Measurements from ENCODE around the gene HLCS.

DNA sequence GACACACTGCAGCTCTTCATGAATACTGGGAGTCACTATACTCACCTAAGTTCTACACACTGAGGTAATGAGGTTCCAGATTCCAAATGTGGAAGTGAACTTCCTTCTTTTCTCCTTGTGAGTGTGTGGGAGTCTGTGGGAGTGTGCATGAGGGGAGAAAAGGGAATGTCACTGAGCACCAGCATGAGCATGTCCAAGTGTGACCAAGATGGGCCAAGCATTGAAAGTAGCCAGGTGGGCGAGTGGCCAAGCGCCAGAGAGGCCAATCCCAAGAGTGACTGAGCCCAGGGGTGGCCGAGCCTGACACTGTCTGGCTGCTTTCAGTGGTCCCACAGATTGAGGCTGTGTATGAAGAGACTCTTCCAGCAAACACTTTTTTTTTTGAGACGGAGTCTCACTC lies 132.3 kb downstream of the HLCS start:
- TF ChIP-seq RAD21 (IDR thresholded peaks at IDR 0.05; ENCODE audit: low read length), result no peak
- TF ChIP-seq, protein P1, sequence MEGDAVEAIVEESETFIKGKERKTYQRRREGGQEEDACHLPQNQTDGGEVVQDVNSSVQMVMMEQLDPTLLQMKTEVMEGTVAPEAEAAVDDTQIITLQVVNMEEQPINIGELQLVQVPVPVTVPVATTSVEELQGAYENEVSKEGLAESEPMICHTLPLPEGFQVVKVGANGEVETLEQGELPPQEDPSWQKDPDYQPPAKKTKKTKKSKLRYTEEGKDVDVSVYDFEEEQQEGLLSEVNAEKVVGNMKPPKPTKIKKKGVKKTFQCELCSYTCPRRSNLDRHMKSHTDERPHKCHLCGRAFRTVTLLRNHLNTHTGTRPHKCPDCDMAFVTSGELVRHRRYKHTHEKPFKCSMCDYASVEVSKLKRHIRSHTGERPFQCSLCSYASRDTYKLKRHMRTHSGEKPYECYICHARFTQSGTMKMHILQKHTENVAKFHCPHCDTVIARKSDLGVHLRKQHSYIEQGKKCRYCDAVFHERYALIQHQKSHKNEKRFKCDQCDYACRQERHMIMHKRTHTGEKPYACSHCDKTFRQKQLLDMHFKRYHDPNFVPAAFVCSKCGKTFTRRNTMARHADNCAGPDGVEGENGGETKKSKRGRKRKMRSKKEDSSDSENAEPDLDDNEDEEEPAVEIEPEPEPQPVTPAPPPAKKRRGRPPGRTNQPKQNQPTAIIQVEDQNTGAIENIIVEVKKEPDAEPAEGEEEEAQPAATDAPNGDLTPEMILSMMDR (conservative IDR thresholded peaks at IDR 0.05; ENCODE audit: low read depth, low read length), result no peak
- TF ChIP-seq MXI1 (IDR thresholded peaks at IDR 0.05; ENCODE audit: borderline replicate concordance, low read depth, low read length), result no peak
- no peak for TF ChIP-seq POLR2A (IDR thresholded peaks at IDR 0.05; ENCODE audit: low read depth, low read length)
- no peak for TF ChIP-seq BHLHE40 (IDR thresholded peaks at IDR 0.05; ENCODE audit: low read depth, low read length)
- no peak for TF ChIP-seq RCOR1 (IDR thresholded peaks at IDR 0.05; ENCODE audit: insufficient replicate concordance, low read length)
- TF ChIP-seq, protein P2, sequence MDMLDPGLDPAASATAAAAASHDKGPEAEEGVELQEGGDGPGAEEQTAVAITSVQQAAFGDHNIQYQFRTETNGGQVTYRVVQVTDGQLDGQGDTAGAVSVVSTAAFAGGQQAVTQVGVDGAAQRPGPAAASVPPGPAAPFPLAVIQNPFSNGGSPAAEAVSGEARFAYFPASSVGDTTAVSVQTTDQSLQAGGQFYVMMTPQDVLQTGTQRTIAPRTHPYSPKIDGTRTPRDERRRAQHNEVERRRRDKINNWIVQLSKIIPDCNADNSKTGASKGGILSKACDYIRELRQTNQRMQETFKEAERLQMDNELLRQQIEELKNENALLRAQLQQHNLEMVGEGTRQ (IDR thresholded peaks at IDR 0.05; ENCODE audit: low read depth, low read length), result no peak
- no peak for TF ChIP-seq FOS (IDR thresholded peaks at IDR 0.05; ENCODE audit: low read depth, low read length)
- no peak for TF ChIP-seq NFE2L2 (IDR thresholded peaks at IDR 0.05; ENCODE audit: low read depth, low read length)

Data from IMR-90 (cell line).